Hematopoietic multipotent progenitor cell treated with erythropoietin and hydrocortisone succinate and interleukin-3 and kit ligand, for 17 days (in vitro differentiated cells): ENCODE results near the gene RABGAP1L.
"Not testable (repeated sequence)": the region's sequence is repeated elsewhere in the genome, so short reads cannot be mapped to it uniquely, and the experiment has no call there.

Source experiments
- DNase-seq: peaks from one replicate; pipeline ENCODE4 v3.0.0-alpha.2; 2015; ENCODE audit warnings: low spot score

RABGAP1L gene

DNA sequence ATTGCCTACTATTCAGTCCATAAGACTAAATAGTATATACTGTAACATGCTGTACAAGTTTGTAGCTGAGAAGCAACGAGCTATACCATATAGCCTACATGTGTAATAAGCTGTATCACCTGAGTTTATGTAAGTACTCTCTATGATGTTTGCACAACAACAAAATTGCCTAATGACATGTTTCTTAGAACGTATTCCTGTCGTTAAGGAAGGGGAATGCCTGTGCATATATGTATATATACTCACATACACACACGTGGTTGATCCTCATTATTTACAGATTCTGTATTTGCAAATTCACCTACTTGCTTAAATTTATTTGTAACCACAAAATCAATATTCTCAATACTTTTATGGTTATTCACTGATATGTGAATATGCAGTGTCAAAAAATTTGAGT, 504.0 kb downstream of the RABGAP1L start:
- no peak for DNase-seq

GRCh38 chr1:174666248-174666647, 506.9 kb downstream of the RABGAP1L start:
- DNase-seq = no peak

DNA sequence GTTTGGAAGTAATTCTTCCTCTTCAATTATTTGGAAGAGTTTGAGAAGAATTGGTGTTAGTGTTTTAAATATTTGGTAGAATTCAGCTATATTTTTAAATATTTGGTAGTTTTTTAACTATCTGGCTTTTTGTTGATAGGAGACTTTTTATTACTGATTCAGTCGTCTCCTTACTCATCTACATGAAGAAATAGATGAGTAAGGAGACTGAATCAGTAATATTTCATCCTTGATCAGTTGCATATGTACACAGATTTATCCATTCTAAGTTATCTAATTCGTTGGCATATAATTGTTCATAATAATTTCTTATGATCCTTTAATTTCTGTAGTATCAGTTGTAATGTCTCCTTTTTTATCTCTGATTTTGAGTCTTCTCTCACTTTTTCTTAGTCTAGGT, 512.5 kb downstream of the RABGAP1L start:
- no peak for DNase-seq

GRCh38 chr1:174676856-174677255, 517.5 kb downstream of the RABGAP1L start:
- DNase-seq = no peak

- no peak for DNase-seq
Observed at GRCh38 chr1:174678657-174679056, 519.3 kb downstream of the RABGAP1L start.

- DNase-seq = no peak
Observed at GRCh38 chr1:174680101-174680500, 520.8 kb downstream of the RABGAP1L start.

GRCh38 chr1:174682419-174683008, 523.2 kb downstream of the RABGAP1L start:
- DNase-seq = no peak

DNA sequence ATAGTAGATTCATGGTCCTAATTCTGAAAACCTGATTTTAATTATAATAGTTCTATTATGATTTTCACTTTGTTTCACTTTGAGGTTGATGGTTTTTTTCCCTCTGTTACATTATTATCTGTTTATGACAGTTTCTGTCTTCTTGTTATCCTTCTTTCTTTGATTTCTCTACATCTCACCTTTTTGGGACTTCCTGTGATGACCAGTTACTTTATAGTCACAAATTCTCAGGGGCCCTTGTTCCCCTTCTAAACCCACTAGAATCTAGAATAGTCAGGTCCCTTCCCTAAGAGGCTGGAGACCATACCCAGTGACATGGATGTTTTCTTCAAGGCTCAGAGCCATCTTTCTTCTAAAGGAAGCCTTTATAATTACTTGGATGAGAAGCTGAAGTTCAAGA, 526.9 kb downstream of the RABGAP1L start:
- no peak for DNase-seq

- DNase-seq = no peak
Observed at GRCh38 chr1:174689524-174689923, 530.2 kb downstream of the RABGAP1L start.

GRCh38 chr1:174690266-174690665, 530.9 kb downstream of the RABGAP1L start:
- DNase-seq = no peak

- no peak for DNase-seq
Observed at GRCh38 chr1:174692313-174692712, 533.0 kb downstream of the RABGAP1L start.

DNA sequence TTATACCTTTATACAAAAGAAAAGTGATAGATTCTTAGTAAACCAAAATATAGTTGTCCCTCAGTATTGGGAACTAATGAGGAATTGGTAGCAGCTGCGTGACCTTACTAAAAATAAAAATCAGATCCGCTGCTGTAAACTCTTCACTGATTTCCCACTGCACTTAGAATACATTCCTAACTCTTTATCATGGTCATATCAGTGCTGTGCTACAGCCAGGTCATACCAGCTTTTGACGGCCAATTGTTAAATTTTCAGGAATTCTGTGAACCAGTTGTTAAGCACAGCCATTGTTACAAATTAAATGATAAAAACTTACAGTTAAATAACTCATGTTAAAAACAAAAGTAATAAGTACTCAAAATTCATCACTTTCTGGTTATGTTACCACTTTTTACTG, 533.8 kb downstream of the RABGAP1L start:
- no peak for DNase-seq

GRCh38 chr1:174693539-174693938, 534.2 kb downstream of the RABGAP1L start:
- not testable (repeated sequence) for DNase-seq

DNA sequence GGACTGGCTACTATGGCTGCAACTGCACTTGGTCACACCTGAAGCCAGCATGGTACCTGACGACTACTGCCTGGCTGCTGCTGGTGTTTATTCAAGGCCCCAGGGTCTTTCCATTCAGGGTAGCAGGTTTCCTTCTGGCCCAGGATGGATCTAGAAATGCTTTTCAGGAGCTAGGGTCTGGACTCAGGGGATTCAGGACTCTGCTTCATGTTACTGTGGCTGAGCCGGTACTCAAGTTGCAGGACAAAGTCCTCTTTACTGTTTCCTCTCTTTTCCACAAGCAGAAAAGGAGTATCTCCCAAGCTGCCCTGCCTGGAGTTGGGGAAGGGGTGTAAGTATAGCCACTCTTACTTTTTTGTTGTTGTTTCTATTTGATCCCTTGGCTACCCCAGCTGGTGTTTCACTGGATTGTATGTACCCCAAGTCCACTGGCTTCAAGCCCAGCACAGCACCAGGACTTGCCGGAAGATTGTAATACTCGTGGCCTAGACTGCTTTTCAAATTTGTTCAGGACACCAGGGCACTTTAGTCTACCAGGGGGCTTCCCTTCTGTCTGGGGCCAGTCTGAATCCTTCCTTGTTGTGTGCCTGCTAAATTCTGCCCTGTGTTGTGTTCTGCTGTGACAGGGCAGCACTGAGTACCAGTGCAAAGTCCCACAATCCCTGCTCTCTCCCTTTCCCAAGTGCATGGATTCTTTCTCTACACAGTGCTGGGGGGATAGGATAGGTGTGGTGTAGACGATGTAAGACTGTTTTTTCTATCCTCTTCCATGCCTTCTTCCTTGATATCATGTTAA, 536.9 kb downstream of the RABGAP1L start:
- no peak for DNase-seq

DNA sequence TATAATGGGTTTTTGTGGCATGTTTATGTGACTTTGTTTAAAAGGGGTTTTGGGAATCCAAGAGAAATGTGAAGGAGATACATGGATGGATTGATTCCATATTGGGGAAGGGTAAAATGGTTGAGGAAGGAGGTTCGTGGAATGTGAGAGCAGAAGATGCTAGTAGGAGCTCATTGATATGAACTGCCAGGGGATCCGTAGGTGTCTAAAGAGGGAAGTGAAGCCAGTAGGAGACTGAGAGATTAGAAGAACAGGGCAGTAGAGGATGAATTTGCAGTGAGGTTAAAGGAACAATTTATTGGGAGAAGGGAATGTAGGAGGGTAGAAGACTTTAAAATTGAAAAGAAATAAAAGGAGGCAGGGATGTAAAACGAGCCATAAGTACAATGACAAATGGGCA, 541.0 kb downstream of the RABGAP1L start:
- no peak for DNase-seq

GRCh38 chr1:174700775-174701174, 541.5 kb downstream of the RABGAP1L start:
- DNase-seq = no peak

- DNase-seq = no peak
Observed at GRCh38 chr1:174701565-174701964, 542.2 kb downstream of the RABGAP1L start.

DNA sequence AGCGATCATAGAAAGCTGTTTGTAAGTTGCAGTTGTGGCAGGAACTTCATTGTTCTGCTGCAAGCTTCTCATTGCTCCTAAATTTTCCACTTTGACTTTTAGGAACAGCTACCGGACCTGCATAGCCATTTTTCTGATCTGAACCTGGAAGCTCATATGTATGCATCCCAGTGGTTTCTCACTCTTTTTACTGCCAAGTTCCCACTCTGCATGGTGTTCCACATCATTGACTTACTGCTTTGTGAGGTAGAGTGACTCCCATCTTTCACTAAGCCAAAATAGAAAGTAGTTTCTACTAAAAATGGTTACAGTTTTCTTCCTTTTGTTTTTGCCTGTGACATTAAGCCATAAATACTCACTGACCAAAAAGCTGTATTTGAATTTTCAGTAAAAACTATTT, 542.7 kb downstream of the RABGAP1L start:
- no peak for DNase-seq

DNA sequence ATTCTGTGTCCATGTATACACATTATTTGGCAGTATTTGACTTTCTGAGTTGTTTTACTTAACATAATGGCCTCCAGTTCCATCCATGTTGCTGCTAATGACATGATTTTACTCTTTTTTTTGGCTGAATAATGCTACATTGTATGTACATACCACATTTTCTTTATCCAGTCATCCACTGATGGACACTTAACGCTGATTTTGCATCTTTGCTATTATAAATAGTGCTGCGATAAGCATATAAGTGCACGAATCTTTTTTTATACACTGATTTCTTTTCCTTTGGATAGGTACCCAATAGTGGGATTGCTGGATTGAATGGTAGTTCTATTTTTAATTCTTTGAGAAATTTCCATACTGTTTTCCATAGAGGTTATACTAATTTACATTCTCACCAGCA, 544.0 kb downstream of the RABGAP1L start:
- no peak for DNase-seq

DNA sequence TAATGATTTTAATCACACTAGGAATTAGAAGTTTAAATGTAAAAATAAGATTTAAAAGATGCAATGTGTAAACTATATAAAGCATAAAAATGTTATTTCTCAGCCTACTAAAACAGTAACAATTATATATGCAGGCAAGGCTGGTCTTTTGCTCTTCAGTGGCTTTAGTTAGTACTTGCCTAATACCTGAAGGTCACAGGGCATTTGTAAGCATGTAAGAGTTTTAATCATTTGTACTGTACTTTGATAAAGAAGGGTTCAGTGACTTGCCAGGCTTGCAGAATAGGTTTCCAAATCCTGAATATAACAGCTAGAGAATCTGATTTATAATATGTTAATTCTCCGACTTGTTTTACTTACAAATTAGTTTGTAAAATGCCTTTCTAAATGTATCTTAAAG, 545.0 kb downstream of the RABGAP1L start:
- no peak for DNase-seq

DNA sequence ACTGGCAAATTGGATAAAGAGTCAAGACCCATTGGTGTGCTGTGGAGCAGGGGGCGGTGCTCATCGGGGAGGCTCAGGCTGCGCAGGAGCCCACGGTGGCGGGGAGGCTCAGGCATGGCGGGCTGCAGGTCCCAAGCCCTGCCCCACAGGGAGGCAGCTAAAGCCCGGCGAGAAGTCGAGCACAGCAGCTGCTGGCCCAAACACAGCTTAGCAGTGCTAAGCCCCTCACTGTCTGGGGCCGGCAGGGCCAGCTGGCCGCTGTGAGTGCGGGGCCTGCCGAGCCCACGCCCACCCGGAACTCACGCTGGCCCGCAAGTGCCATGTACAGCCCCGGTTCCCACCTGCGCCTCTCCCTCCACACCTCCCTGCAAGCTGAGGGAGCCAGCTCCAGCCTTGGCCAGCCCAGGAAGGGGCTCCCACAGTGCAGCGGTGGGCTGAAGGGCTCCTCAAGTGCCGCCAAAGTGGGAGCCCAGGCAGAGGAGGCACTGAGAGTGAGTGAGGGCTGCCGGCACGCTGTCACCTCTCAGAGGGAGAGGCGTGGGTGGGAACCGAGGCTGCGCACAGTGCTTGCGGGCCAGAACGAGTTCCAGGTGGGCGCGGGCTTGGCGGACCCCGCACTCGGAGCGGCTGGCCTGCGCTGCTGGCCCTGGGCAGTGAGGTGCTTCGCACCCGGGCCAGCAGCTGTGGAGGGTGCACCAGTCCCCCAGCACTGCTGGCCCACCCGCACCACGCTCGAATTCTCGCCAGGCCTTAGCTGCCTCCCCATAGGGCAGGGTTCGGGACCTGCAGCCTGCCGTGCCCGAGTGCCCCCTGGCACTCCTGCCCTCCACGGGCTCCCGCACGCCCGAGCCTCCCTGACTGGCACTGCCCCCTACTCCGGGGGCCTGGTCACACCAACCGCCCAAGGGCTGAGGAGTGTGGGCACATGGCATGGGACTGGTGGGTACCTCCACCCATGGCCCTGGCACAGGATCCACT, 551.8 kb downstream of the RABGAP1L start:
- DNase-seq = no peak

GRCh38 chr1:174711848-174712247, 552.5 kb downstream of the RABGAP1L start:
- DNase-seq = not testable (repeated sequence)

DNA sequence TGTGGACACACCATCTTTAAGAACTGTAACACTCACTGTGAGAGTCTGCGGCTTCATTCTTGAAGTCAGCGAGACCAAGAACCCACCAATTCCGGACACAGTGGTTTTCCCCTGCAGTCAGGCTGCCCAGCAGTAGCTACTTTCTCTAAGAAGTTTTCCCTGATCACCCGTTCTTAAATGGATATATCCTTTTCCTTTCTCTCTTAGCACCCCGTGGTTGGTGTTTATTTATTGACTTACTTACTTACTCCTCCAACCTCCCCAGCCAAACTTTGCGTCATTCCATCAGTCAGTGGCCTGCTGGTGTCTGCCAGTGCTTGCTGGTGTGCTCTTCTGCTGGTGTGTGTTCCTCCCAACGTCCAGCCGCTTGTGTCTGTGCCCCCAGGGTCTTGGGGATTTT, 553.2 kb downstream of the RABGAP1L start:
- DNase-seq = no peak
